Stimulated activated CD4-positive, alpha-beta T cell treated with anti-CD3 and anti-CD28 coated beads, Interleukin-12 subunit alpha, Interleukin-12 subunit beta, amount 100 ng/mL, for 4 hours (primary cell): ENCODE data around the gene LAMTOR2.

Experiments
- DNase-seq: peaks from one replicate; pipeline ENCODE4 v3.0.0-alpha.2; 2020

The LAMTOR2 gene

DNA sequence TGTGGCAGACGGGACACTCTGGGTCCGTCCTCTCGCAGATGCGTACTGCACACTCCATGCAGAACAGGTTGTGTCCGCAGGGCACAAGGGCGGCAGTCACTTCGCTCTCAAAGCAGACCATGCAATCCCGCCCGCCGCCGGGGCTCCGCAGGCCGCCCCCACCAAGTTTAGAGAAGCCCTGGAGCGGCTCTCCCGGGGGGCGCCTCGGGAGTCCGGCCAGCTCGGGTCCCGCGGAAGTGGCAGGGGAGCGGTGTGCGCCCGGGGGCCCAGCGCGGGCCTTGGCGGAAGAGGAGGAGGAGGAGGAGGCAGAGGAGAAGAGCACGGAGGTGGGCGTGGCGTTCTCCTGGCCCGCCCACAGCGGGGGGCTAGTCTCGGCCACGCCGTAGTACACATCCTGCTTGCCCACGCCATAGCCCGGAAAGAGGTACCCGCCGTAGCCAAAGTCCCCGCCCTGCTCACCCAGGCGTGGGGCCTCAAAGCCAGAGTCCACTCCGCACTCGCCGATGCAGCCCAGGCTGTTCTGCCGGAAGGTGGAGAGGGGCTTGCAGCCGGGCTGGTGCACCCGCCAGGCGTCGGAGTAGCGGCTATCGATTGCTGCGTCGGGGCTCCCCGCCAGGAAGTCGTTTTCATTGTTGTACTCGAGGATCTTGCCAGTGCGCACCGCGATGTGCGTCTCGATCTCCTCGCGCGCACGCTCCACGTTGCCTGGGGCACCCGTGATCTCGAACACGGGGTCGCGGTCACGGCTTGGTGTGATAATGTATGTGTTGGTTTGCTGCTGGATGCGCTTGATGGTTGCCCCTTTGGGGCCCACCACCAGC lies 22.2 kb downstream of the LAMTOR2 start:
- no peak for DNase-seq

DNA sequence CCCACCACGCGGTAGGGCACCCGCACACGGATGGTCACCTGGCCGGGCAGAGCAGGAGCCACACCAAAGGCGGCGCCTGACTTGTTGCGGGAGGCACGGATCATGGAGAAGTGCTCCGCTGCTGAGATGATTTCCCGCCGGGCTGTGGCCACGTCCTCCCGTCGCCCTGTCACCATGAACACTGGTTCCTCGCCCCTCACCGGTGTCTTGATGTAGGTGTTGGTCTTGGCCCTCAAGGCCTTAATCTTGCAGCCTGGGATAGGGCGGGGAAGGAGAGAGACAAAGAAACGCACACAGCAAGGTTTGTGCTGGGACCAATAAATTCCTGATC lies 22.8 kb downstream of the LAMTOR2 start:
- no peak for DNase-seq

DNA sequence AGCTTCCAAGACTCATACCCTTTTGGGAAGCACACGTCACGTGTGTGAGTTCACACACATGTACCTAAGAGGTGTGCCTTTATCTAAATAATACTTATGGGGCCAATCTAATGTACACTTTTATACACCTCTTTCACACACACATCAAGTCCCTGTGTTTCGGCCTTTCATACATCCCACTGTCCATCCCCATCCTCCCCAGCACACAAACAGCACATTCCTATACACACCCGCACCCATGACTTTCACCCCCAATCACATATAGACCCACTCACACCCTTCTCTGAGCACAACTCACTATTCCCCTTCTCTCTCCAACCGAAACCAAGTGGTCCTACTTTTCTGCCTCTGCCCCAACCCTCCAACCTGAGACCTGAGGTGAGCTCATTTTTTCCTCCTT lies 24.1 kb downstream of the LAMTOR2 start:
- no peak for DNase-seq

DNA sequence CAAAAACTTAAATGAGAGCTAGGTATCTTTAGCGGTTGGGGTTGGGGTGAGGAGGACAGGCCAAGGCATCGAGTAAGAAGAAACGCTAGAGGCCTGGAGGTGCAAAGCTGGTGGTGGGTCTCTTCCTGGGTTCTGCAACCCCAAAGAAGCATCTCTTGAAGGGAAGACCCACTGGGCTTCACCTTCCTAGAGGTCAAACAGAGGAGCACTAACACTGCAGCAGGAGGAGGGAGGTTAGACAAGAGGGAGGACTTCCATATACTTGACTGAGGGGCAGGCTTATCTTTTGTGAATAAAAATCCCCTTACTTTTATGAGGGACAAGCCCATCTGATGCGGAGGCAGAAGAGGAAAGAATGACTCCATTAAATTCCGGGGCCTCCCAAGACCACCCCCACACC lies 25.2 kb downstream of the LAMTOR2 start:
- DNase-seq: no peak

DNA sequence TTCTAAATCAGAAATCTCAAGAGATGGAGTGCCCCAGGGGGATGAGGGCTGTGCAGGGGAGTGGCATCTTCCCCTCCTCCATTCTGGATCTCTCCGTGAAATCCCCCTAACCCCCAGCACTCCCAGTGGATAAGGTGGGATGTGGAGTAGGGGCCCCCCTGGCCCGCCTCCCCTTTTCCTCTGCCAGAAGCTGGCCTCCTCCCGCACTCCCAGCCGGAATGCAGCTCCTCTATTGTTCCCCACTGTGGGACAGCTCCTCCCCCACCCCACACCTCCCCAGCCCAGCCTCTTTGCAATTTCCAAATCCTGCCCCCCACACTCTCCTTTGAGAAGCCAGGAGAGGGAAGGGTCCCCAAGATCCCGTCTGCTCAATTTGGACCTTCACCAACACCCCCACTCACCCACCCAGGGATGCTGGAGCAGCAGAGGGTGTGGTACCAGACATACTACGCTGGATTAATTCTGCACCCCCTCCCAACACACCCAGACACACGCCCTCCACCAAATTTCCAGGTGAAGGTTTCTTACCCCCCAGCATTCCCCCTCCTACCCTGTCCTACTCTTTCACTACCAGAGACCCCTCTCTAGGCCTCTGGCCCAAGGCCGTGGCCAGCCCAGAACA lies 25.8 kb downstream of the LAMTOR2 start:
- no peak for DNase-seq

DNA sequence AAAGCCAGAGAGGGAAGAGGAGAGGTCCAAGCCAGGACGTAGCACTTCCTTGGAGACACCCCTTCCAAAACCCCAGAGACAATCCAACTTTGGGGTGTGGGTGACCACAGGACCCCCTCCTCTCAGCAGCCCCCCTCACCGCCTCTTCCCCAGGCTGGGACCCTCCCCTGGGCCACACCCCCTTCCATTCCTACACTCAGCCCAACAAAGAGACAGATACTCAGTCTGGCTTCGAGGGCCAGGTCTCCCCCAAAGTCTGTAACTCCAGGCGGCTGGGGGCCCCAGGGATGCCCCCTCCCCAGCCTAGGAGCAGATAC lies 26.2 kb downstream of the LAMTOR2 start:
- no peak for DNase-seq

DNA sequence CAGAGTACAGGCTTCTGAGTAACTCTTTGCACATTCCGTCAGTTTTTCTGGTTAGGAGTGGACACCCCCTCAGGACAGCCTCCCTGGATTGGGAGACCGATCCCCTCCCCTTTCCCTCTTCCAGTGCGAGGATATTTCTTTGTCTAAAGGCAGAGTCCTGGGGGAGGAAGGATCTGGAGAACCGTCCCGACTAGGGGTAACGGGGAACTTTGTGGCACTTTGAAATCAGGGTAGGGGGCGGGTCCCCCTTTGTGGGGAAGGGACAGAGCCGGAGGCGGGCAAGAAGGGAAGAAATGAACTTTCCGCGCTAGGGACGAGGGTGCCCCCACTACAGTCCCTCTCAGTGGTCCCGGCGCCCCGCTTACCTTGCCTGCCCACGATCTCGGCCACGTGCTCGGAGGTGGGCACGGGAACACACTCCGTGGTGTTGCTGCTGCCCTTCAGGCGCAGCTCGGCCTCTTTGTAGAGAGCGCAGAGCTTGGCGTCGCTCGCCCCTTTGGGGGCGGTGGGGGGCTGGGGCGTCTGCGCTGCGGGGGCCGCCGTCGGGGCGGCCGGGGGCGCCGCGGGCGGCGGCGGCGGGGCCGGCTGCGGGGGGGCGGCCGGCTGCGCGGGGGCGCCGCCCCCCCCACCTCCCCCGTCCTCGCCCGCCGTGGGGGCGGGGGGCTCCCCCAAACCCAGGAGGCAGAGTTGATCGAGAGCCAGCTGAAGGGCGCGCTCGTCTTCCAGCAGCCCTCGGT lies 26.8 kb downstream of the LAMTOR2 start:
- DNase-seq: no peak

DNA sequence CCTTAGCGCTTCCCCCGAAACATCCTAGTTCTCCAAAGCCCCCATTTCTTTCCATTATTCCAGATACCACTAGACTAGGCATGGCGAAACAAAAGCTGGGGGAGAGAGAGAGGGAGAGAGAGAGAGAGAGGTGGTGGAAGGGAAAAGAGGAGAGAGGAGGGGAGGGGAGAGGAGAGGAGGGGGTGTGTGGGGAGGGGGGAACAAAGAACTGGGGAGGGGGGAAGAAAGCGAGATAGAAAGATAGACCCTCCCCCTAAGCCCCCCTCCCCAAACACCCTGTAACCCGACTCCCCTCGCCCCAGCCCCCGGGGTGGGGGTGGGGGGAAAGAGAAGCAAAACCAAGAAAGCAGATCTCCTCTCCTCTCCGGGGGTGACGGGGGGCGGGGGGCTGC lies 27.3 kb downstream of the LAMTOR2 start:
- no peak for DNase-seq

DNA sequence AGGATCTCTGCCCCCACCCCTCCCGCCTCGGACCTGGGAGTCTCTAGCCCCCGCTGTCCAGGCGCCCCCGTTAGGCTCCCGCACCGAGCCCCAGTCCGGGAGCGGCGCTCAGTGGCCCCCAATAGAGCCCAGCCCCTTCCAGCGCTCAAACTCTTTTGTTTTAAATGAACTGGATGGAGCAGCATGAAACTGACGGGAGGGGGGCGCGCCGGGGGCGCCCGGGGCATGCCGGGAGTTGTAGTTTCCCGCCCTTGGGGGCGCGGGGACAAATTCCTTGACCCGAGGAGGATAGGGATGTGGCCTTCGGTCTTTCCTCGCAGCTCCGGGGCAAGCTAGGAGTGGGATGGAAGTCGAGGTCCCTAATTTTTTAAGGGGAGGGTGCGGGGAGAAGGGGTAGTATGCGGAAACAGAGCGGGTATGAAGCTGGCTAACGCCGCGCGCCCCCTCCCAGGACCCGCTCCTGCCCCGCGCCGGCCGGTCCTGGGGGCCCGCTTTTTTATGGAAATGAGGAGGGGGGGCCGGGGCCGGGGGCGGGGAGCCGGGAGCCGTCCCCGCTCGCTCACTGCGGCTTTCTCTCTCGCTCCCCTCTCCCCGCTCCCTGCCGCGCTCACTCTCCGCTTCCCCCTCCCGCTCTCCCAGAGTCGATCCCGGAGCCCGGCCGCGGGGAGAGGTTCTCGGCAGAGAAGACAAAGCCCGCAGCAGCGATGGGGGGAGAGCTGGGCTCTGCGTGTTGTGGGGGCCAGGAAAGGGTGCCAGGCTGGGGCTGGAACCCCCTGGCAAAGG lies 27.9 kb downstream of the LAMTOR2 start, which contains the start of gene MEX3A:
Gene MEX3A, minus strand, starts transcription at position 157 of the 783 bp plus-strand sequence. CDS start 467 bp downstream, outside the sequence.
- DNase-seq: peak; percentile 60

DNA sequence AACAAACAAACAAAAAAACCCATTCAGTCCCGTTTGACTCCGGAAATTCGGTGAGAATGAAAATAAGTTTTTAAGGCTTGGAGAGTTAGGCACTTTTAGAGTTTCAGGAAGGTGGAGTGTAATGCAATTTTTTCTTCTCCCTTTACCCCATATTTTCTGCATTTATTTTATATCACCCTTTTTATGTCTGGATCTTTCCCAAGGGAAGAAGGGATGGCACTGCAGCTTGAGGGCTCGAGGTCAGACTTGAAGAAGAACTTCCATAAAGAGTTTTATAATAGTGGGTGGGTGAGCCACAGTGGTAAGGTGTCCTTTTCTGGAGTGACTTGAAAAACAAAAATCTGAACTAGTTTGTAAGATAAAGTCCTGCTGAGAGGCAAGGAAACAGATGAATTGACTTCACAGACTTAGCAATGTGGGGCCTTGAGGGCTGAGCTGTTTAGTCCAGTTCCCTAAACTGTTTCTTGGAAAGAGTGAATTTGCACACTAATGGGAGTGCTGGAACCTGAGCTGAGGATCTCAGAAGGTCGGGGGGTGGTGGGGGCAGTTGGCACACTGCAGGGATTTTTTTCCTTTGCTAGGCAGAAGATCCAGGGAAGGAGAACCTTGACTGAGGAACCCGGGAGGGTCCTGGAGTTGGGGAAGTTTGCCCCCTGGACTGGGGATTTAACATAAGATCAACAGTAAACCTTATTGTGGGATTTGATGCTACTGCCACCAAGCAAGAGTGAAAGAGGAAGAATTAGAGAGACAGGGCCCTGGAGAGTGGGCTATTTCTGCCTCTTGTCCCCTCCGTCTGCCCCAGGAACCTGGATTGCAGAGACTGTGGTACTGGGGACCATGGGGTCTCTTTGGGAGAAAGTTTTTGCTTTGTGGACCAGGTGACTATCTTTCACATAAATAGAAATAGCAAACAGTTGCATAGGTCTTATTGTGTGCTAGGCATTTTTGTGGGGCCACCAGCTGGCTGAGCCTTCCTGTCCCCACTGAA lies 29.5 kb downstream of the LAMTOR2 start:
- no peak for DNase-seq

DNA sequence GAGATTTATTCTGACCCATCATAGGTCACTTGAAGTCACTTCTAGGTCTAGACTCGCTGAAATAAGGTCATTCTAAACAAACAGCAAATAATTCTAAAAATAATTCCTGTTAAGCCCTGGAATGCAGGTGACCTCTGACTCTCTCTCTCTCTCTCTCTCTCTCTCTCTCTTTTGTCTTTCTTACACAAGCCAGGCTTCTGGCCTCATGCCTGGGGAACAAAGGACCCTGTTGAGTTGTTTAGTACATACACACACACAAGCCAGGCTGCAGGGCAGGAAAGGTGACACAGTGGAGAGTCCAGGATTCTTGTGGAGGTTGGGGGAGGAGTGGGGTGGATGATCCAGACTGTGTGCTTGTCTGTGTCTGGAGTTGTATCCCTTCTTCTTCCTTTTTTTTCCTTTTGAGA lies 31.7 kb downstream of the LAMTOR2 start:
- no peak for DNase-seq

DNA sequence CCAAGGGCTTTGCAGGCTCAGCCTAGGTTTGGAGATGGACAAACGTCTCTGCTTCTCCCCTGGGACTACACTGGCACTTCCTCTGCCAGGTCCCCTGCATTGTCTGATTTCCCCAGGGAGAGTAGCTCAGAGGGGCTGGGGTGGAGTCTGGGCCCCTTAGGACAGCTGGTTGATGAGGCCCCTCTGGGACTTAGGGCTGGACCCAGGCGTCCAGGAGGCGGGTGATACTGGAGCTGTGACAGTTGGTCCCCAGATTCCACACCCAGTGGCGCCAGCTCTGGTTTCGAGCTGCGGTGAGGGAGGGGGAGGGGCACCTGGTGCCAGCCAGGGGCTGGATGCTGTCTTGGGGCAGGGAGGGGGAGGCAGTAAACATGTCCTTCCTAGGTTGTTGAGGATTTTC lies 35.1 kb downstream of the LAMTOR2 start:
- no peak for DNase-seq

DNA sequence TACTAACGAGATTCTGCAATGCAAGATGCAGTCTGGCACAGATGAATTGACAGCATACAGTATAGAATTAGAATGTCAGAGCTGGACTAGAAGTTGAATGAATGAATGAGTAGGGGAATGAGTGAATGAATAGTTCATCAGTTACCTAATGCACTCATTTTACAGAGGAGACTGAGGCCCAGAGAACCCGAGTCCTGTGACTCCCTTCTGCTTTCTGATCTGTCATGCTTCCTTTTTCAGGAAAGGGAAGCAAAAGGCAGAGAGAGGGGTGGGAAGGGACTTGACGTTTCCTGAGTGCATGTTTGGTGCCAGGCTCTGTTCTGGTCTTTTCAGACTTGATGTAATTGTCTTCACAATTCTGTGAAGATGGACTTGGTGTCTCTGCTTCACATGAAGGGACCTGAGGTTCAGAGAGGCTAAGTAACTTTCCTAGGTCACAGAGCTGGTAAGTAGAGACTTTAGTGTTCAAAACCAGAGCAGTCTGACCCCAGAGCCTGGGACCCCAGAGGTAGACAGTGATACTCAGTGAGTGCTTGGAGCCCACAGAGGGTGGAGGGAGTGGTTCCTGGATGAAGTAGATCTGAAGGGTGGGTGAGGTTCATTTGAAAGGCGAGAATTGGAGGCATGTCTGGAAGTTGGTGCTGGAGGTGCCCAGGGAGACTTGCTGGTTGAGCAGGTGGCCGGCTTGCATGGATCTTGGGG lies 35.7 kb downstream of the LAMTOR2 start:
- no peak for DNase-seq

DNA sequence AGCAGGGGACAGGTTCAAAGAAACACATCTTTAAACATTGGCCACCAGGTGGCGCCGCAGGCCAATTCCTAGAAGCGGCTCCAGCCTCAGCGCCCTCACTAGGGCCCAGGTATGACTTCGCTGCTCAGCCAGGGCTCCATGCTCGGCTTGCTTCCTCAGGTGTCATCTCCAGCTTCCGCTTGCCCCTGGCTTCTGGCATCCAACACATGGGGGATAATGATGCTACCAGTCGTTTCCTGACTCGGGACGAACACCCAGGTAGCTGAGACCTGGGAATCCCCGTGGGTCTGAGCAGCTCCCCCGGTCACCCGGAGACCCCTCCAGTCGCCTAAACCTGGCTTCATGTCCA lies 36.2 kb downstream of the LAMTOR2 start:
- peak; percentile 91 for DNase-seq

DNA sequence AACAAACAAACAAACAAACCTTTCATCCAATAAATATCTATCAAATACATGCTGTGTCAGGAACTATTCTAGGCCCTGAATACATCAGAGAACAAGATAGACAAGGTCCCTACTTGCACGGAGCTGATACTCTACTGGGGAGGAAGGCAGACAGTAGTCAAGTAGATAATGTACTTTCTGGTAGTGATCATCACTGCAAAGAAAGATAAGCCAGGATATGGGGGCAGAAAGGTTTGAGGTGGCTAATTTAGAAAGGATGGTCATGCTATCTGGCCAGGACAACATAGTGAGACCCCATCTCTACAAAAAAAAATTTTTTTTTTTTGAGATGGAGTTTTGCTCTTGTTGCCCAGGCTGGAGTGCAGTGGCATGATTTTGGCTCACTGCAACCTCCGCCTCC lies 37.0 kb downstream of the LAMTOR2 start:
- no peak for DNase-seq

DNA sequence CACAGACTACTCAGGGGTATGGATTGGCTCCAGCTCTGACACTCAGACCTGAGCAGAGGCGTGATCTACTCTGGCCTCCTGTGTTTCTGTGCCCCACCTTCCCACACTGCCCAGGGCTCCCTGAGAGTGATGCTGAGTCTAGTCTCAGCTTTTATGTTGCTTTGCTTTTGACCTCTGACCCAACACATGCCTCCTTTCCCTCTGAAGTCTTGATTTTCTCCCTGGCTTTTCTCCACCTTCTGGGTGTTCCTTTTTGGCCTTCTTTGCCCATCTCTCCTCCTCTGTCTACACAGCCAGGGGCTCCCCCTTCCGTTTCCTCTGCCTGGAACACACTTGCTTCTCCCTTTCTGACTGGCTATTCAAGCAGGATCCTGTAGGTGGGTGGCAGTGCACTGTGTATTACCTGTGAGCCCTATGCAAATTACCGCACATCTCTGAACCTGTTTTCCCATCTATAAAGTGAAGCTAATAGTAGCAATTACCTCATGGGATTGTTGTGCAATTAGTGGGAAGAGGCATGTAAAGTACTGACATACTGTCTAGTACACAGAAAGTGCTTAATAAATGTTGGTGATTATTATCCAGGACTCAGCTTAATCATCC lies 41.4 kb downstream of the LAMTOR2 start:
- no peak for DNase-seq

DNA sequence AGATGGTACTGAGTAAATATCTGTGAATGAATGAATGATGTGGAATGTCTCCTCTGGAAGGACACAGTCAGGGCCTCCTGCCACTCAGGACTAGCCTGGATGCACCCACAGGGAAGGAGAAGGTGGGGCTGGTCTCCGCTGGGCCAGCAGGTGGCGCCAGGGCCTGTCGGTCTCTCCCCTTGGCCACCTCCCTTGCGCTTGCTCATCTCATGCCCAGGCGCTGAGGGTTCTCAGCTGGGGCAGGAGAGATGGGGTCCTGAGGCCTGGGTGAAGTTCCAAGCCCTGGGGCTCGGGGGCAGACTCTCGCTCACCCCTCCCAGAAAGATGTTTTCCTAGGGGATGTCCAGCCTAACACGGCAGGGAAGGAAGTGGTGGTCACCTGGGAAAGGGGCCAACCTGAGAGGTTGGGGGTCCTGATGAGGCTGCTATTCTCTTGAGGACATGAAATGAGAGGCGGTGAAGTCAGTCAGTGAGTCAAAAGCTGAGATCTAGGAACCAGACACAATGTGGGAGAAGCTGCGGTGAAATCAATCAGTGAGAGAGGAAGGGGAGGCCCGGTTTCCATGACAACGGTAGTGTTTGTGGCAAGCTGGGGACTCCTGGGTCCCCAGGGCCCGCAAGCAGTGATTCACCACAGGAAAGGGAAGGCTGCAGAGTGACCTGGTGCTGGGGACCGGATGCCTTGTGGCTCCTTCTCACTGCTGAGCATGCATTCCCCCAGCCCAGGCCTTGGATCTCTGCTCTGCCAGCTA lies 42.2 kb downstream of the LAMTOR2 start:
- DNase-seq: peak; percentile 83

DNA sequence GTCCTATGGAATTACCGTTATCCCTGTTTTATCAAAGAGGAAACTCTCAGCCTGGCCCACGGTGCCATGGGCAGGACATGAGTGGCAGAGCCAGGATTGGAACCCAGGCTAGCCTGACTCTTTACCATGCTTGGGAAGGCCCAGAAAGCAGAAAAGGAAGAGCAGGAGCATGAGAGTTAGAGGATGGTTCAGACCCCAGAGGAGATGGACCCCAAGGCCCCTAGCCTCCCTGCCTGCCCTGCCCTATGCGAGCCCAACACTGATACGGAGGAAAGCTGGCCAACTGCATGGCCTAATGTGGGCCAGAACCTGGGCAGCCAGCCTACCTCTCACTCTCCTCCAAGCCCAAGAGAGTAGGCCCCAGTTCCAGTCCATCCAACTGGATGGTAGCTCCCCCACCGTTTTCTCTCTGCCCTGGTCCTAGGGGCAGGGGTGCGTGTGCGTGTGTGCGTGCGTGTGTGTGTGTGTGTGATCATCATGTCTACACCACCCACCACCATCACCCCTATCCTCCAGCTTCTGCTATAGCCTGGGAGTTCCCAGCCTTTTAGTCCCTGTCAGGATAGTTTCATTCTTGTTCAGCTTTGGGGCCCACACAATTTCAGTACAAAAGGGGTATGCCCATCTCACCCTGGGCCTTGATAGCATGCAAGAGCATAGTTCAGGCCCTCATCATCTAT lies 43.1 kb downstream of the LAMTOR2 start:
- DNase-seq: peak; percentile 43

DNA sequence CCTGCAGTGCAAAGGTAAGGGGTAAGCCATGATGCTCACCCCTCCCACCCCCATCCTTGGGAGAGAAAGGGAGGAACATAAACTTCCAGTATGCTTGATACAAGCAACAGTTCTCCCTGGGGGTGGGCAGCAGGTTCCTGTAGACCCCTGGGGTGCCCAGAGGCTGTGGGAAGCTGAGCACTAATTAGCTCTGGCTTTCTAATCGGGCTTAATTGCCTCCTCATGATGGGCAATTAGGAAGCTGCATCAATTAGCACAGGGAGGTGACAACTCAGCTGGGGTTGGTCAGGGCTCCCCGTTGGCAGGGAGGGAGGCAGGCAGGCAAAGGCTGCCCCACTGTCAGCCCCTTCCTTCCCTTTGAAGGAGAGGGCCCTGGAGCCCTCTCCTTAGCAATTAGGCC lies 44.2 kb downstream of the LAMTOR2 start:
- no peak for DNase-seq

DNA sequence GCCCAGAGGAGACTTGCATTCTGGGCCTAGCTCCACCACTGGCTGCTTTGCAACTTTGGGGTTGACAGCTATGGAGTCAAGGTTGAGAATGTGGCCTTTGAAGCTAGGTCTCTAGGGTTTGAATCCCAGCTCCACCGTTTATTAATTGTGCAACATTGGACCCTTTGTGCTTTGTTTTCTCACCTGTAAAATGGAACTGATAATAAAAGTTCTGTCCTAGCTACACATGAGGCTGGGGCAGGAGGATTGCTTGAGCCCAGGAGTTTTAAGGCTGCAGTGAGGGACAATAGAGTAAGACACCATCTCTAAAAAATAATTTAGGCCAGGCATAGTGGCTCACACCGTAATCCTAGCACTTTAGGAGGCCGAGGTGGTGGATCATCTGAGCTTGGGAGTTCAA lies 44.7 kb downstream of the LAMTOR2 start:
- no peak for DNase-seq
